ENCODE measurements around the gene CAMTA1. TPM values are rescaled to one million over a fixed set of nuclear protein-coding genes. Genes with fewer than 3 reads are reported as not detected.

Gene CAMTA1
- polyA plus RNA-seq, 1 donor (not counting 4 experiments of a cell fraction or from before 2014, with no cell fraction given): 51.4 TPM

- peaks cover 62% of the 10 kb centered on the region for H3K79me2 ChIP-seq (ENCODE audit: control insufficient read depth, insufficient read depth, low read length)
- H3K27ac ChIP-seq (ENCODE audit: control insufficient read depth, insufficient read depth, low read length): no peak overlapping the region
- no peak overlapping the region for H3K9ac ChIP-seq (ENCODE audit: control insufficient read depth, extremely low read depth, insufficient read depth, low read length)
- H3K27me3 ChIP-seq (ENCODE audit: control insufficient read depth, extremely low read depth, insufficient read depth, low read length): no peaks in the 10 kb centered on the region
- peaks cover 10% of the 10 kb centered on the region for H3K4me1 ChIP-seq (ENCODE audit: control insufficient read depth, extremely low read depth, insufficient read depth, low read length)
- DNase-seq (ENCODE audit: low read depth, low spot score): no peak
- H3K4me3 ChIP-seq (ENCODE audit: control insufficient read depth in 2 of 3, extremely low read depth in 1 of 3, insufficient read depth in 2 of 3, low read depth in 1 of 3, low read length in 3 of 3): no peak overlapping the region
- TF ChIP-seq, protein P1, sequence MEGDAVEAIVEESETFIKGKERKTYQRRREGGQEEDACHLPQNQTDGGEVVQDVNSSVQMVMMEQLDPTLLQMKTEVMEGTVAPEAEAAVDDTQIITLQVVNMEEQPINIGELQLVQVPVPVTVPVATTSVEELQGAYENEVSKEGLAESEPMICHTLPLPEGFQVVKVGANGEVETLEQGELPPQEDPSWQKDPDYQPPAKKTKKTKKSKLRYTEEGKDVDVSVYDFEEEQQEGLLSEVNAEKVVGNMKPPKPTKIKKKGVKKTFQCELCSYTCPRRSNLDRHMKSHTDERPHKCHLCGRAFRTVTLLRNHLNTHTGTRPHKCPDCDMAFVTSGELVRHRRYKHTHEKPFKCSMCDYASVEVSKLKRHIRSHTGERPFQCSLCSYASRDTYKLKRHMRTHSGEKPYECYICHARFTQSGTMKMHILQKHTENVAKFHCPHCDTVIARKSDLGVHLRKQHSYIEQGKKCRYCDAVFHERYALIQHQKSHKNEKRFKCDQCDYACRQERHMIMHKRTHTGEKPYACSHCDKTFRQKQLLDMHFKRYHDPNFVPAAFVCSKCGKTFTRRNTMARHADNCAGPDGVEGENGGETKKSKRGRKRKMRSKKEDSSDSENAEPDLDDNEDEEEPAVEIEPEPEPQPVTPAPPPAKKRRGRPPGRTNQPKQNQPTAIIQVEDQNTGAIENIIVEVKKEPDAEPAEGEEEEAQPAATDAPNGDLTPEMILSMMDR (optimal IDR thresholded peaks at IDR 0.05 in 1 of 3, IDR thresholded peaks at IDR 0.05 in 1 of 3, conservative IDR thresholded peaks at IDR 0.05 in 1 of 3; ENCODE audit: extremely low read depth in 1 of 3, insufficient read depth in 2 of 3, low read length in 3 of 3): no peak
- no peak for TF ChIP-seq EZH2 (IDR thresholded peaks at IDR 0.05; ENCODE audit: low read length)
- no peaks in the 10 kb centered on the region for H3K9me3 ChIP-seq (ENCODE audit: control insufficient read depth, low read depth, low read length)
- FAIRE-seq: no peak
- no peaks in the 10 kb centered on the region for H3K36me3 ChIP-seq (ENCODE audit: control insufficient read depth in 2 of 2, extremely low read depth in 1 of 2, insufficient read depth in 2 of 2, low read length in 2 of 2)
- dilution Hi-C loops (cut with MboI; ENCODE audit: extremely low pct_ligation_motif_present, low sequenced_read_pairs): no loop called here
- H3K4me2 ChIP-seq (ENCODE audit: control insufficient read depth, extremely low read depth, insufficient read depth, low read depth, low read length): no peak overlapping the region
- H3K9me1 ChIP-seq (ENCODE audit: control insufficient read depth, extremely low read depth, insufficient read depth, low read length): no peaks in the 10 kb centered on the region
- H2AFZ ChIP-seq (ENCODE audit: control insufficient read depth, low read length): no peak overlapping the region
- no peaks in the 10 kb centered on the region for H4K20me1 ChIP-seq (ENCODE audit: control insufficient read depth, extremely low read depth, insufficient read depth, low read length)
These were observed 30.5 kb downstream of the CAMTA1 start for GRCh38 chr1:6815726-6816125.

GRCh38 chr1:6819246-6820040 is 34.2 kb downstream of the CAMTA1 start:
- Histone ChIP-seq H3K4me1 (ENCODE audit: control insufficient read depth, extremely low read depth, insufficient read depth, low read length) (peaks cover 10% of the 10 kb centered on the region), H3K9ac (ENCODE audit: control insufficient read depth, extremely low read depth, insufficient read depth, low read length) (no peak overlapping the region), H3K4me3 (ENCODE audit: control insufficient read depth in 2 of 3, extremely low read depth in 1 of 3, insufficient read depth in 2 of 3, low read depth in 1 of 3, low read length in 3 of 3) (no peak overlapping the region), H2AFZ (ENCODE audit: control insufficient read depth, low read length) (no peak overlapping the region), H3K9me1 (ENCODE audit: control insufficient read depth, extremely low read depth, insufficient read depth, low read length) (no peaks in the 10 kb centered on the region), H3K27ac (ENCODE audit: control insufficient read depth, insufficient read depth, low read length) (no peak overlapping the region), H3K79me2 (ENCODE audit: control insufficient read depth, insufficient read depth, low read length) (peaks cover 36% of the 10 kb centered on the region), H3K27me3 (ENCODE audit: control insufficient read depth, extremely low read depth, insufficient read depth, low read length) (no peaks in the 10 kb centered on the region), H3K36me3 (ENCODE audit: control insufficient read depth in 2 of 2, extremely low read depth in 1 of 2, insufficient read depth in 2 of 2, low read length in 2 of 2) (no peaks in the 10 kb centered on the region), H3K9me3 (ENCODE audit: control insufficient read depth, low read depth, low read length) (no peaks in the 10 kb centered on the region), H4K20me1 (ENCODE audit: control insufficient read depth, extremely low read depth, insufficient read depth, low read length) (no peaks in the 10 kb centered on the region), H3K4me2 (ENCODE audit: control insufficient read depth, extremely low read depth, insufficient read depth, low read depth, low read length) (no peak overlapping the region)
- TF ChIP-seq, protein P1 (optimal IDR thresholded peaks at IDR 0.05 in 1 of 3, IDR thresholded peaks at IDR 0.05 in 1 of 3, conservative IDR thresholded peaks at IDR 0.05 in 1 of 3; ENCODE audit: extremely low read depth in 1 of 3, insufficient read depth in 2 of 3, low read length in 3 of 3): no peak
- TF ChIP-seq EZH2 (IDR thresholded peaks at IDR 0.05; ENCODE audit: low read length): no peak
- peak; percentile 49 for FAIRE-seq
- DNase-seq (ENCODE audit: low read depth, low spot score): no peak
- dilution Hi-C loops (cut with MboI; ENCODE audit: extremely low pct_ligation_motif_present, low sequenced_read_pairs): no loop called here

All from keratinocyte (primary cell).